HG02852 (cell line): Measurements from ENCODE around the gene ADAMTSL3.
"Not testable (repeated sequence)": the region's sequence is repeated elsewhere in the genome, so short reads cannot be mapped to it uniquely, and the experiment has no call there.

Source experiments
- ATAC-seq: cut with Tn5 transposase; IDR thresholded peaks from one replicate; pipeline ENCODE4 v1.9.1; 2021; ENCODE audit warnings: mild to moderate bottlenecking, moderate library complexity; ENCODE audit not compliant: unreplicated experiment

Gene ADAMTSL3

DNA sequence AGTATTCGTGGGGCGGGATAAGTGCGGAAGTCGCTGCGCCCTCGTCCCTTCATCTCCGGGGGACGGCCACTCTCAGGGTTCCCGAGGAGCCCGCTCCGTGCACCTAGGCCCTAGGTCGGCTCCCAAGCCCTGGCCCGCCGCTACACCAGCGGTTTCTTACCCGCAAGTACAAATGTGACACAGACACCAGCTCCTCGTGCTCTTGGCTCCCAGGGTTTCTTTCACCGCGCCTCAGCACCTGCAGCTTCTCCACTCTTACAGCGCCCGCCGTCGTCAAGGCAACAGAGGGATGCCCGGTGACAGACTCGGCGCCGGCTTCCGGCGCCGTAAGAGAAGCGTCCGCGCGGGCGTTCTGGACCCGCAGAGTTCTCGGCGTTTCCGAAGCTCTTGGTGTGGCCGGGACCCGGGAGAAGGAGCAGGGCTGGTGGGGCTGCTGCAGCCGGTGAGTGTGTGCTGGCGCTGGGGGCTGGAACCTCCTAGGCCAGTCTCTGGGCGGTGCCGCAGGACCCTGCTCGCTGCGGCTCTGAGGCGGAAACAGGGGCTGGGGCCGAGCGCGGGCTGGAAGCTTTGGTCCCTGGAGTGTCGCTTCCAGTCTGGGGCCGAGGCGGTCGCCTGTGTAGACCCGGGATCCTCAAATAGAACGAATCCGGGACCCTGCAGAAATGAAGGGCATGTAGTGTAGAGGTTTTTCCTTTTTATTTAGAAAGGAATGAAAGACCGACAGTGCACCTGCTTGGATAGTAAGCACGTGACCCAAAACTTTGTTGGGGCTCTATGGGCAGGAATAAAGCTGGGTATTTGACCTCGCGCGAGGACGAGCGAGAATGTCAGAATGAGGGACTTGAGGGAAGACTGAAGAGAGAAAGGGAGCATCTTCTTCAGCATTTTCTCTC, 426.2 kb downstream of the ADAMTSL3 start:
- peak; percentile 79 for ATAC-seq

GRCh38 chr15:84080778-84081084, 426.8 kb downstream of the ADAMTSL3 start:
- ATAC-seq, result not testable (repeated sequence)

DNA sequence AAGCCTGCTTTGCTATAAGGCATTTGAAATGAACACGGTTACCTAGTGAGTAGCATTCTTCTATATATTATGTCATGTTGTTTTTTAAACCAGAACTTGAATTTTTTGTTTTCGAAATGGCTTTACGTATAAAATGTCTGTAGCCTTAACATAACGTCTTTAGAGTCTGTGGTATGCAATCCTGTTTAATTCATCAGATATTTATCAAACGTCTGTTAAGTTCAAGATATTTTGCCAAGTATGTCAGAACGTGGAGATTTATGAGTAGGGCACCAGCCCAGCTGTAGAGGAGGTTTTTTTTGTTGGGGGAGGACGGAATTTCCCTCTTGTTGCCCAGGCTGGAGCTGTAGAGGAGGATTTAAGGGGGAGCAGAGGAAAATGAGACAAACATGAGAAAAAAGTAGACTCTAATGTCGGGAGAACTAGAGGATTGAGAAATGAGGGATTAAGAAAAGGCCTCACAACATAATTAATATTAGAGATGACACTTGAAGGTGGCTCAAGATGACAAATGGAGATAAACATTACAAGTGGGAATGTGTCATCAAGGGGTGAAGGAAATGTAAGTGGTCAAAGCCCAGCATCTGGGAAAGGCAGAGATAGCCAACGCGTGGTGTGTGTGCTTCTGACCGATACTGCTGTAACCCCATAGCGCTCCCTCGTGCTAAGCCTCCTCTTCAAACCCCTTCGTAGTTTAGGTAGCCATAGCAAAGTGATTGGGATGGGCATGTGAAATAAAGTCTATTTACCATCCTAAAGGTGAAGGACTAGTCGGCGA, 427.7 kb downstream of the ADAMTSL3 start:
- no peak for ATAC-seq

DNA sequence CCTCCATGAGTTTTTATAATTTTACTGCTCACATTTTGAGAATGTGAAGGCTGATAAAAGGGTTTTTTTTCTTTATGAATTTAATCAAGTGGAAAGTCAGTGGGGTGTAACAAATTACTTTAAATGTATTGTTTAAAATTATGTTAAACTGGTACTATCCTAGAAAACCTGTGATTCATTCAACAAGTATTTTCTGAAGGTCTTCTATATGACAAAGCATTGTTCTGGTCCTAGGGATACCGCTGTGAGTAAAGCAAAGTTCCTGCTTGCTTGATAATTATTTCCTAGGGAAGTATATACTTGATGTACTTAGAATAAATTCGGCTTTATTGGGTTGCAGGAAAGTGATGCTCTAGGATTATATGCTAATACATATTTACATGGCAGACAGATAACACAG, 428.8 kb downstream of the ADAMTSL3 start:
- ATAC-seq, result no peak

- ATAC-seq, result not testable (repeated sequence)
Measured at GRCh38 chr15:84086071-84086470, 432.1 kb downstream of the ADAMTSL3 start.
